Tongue (tissue), 2 donors: ENCODE measurements around the gene LAMA5. TPM values are rescaled to one million over a fixed set of nuclear protein-coding genes. Genes with fewer than 3 reads are reported as not detected.

Experiments used
- DNase-seq: peaks from one replicate; pipeline ENCODE4 v3.0.0-alpha.2; 2015
- total RNA-seq: library from RNA; depleted of rRNA; stranded (reverse); fragments of >200 nt; gene quantifications from one replicate; pipeline ENCODE4 v1.2.3, GENCODE V29; 2014

Gene LAMA5
- total RNA-seq, 1 donor from 2014 or later = 96.6 TPM

DNA sequence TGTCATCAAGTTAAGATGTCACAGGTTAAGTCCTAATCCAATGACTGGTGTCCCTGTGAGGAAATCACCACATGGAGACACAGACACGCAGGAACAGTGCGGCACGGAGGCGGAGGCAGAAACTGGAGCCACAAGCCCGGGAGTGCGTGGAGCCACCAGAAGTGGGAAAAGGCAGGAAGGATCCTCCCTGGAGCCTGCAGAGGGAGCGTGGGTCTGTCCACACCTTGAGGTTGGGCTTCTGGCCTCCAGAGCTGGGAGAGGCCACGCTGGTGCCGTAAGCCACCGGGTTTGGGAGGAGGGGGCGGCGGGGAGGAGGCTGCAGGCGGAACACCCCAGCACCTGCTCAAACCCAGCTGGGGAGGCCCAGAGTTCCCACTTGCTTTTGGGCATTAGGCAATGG lies 36.2 kb upstream of the LAMA5 start:
- no peak for DNase-seq

DNA sequence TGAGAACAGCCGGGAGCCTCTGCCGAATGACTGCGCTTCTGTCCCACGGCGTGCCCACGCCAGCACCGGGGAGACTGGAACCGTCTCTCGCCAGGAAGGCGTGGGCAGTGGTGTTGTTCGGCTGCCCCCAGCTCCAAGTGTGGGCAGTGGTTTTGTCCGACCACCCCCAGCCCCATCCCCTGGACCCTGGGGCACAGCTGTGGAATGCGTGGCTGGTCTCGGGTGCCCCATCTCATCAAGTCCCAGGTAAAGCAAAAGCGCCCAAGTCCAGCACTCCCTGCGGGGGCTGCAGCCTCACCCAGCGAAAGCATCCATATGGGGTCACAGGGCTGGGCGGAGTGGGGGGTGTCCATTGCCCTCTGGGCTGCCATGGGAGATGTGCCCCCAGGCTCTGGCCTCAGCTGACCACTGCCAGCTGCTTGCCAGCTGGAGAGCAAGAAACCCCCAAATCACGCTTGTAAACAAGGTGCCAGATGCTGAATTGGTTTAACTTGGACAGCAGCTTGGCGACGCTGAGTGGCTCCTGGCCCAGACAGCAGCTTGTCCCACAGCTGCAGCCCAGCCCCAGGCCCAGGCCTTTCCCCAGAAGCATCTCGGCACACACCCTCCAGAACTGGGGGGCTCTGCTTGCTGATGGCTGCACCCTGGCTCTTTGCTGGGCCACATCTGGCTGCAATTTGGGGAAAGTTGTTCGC lies 35.5 kb upstream of the LAMA5 start:
- DNase-seq = peak; percentile 59

GRCh38 chr20:62401331-62401779 lies 34.2 kb upstream of the LAMA5 start:
- DNase-seq = no peak

DNA sequence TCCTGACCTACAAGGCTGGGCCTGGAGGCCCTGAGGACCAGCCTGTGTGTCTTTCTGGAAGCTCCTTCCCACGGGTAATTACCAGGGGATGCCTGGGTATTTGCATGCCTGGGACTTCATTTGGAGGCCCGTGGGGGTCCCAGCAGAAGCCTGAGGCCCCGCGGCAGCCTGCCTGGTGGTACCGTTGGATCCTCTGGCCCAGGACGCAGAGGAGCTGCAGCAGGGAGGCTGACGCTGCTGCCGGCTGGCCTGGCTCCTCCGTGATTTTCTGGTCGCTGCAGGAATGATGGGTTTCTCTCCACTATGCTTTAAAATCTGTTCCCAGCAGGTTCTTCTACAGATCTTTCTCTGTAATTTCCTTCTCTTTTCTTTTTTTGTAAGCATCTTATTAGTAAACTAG lies 33.4 kb upstream of the LAMA5 start:
- no peak for DNase-seq

GRCh38 chr20:62400021-62400420 lies 32.9 kb upstream of the LAMA5 start:
- DNase-seq = no peak

- no peak for DNase-seq
Observed at GRCh38 chr20:62398120-62398821, 31.2 kb upstream of the LAMA5 start.

DNA sequence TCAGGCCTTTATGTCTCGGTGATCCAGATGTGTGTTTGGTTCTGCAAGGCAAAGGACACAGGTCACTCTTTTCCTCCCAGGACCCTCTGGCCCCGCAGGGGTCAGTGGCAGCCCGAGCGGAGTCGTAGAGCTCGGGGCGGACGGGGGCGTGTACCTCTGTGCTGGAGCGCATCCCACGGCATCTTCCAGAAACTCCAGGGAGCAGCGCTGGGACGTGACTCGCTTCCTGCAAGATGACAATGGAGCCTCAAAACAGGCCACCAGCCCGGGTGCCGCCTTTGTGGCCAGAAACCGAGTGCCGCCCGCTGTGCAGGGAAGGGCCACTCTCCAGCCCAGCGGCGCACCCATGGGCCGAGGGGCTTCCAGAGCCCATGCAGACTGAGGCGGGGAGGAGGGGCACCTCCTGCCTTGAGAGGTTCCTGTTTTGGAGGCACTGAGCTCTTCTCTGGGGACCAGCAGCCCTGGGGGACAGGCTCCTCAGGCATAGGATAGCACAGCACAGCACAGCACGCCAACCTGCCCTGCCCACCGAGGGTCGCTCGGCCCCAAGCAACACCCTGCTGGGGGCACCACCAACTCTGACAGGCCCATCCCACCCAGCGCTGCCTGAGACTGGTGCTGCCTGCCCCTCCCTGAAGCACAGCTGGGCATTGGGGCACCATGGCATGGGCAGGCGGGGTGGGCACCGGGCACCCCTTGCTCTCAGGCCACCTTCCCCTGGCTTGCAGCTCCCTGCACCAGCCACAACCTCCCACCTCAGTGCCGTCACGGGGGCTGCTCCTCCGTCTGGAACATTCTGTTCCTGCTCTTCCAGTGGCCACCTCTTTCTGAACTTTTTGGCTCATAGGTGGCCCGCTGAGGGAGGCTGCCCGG lies 29.5 kb upstream of the LAMA5 start:
- DNase-seq = no peak

DNA sequence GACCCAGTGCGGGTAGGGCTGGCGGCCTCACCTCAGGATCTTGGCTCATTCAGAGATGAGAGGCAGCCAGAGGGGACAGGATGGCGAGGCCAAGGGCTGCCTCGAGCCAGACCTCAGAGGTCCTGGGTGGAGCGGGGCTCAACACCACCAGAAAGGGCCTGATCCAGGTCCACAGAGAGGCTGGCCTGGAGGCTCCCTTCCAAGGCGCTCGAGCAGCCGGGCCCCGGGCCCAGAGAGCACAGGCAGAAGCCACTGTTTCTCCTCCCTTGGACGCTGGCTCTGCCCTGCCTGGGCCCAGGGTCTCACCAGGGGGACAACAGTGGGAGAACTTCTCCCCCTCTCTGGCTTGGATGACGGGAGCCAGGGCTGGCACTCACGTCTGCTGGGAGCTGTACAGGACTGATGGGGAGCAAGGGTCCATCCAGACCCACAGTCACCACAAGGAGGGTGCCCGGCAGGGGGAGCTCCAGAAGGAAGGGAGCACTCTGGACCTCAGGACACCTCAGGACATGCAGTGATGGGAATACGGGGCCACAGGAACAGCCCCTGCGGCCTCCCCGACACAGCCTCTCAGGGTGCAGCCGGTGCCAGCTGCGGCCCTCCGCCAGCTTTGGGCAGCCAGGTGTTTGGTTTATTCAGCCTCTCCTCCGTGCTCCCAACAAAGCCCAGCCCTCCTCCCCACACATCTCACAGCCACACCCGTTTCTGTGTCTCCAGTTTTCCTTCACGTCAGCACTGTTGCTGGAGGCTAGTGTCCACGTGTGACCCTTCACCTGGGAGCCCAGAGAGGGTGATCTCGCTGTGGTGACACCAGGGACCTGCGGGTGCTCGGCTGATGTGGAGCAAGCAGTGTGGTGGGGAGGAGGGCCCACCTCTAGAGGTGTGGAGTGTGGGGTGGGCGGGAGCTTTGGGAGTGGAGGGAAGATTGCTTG lies 28.5 kb upstream of the LAMA5 start:
- no peak for DNase-seq

- DNase-seq = no peak
Observed at GRCh38 chr20:62394248-62395245, 27.4 kb upstream of the LAMA5 start.

- DNase-seq = no peak
Observed at GRCh38 chr20:62393830-62394229, 26.7 kb upstream of the LAMA5 start.

- no peak for DNase-seq
Observed at GRCh38 chr20:62393335-62393665, 26.2 kb upstream of the LAMA5 start.

- DNase-seq = no peak
Observed at GRCh38 chr20:62392621-62393334, 25.7 kb upstream of the LAMA5 start.

GRCh38 chr20:62392077-62392418 lies 24.9 kb upstream of the LAMA5 start:
- DNase-seq = no peak

GRCh38 chr20:62391165-62392076 lies 24.3 kb upstream of the LAMA5 start:
- DNase-seq = no peak

GRCh38 chr20:62390317-62391164 lies 23.4 kb upstream of the LAMA5 start:
- no peak for DNase-seq

DNA sequence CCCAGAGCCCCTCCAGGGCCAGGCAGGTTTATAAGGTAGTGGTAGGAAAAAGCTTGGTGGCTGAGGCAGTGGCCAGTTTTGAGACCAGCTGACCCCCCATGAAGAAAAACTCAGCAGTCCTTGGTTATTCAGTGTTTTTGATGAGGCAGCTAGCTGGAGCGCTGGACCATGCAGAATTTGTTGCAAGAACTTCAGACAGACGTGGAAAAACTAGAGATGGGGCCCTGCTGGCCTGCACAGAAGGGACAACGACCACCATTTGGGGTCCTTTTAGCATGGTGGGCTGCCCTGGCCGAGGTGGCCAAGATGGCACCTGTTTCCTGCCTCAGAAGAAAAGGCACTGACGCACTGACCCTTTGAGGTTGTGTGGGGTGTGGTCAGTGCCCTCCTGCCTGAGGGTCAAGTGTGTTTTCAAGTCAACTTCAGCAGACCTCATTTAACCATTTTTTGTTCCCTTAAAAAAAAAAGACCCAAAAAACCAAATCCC lies 22.5 kb upstream of the LAMA5 start:
- no peak for DNase-seq

GRCh38 chr20:62388839-62389600 lies 21.9 kb upstream of the LAMA5 start:
- no peak for DNase-seq
